Vagina (tissue), 2 donors: ENCODE measurements around the gene ANKRD20A1. TPM values are rescaled to one million over a fixed set of nuclear protein-coding genes. Genes with fewer than 3 reads are reported as not detected.
"Not testable (repeated sequence)": the region's sequence is repeated elsewhere in the genome, so short reads cannot be mapped to it uniquely, and the experiment has no call there.

Experiments
- DNase-seq, 2 donors: peaks; one replicate each; pipeline ENCODE4 v3.0.0-alpha.2; 2017; ENCODE audit errors: extremely low spot score in 2 of 2
- H3K27ac ChIP-seq: fragments of 200-600 bp; sonication (generic); one replicate; pipeline ENCODE4 v1.5.1; 2019
- H3K27me3 ChIP-seq: fragments of 200-600 bp; sonication (generic); one replicate; pipeline ENCODE4 v1.5.1; 2019
- H3K36me3 ChIP-seq, 2 donors: fragments of 200-600 bp; sonication (generic); one replicate each; pipeline ENCODE4 v1.5.1; 2017 to 2019
- H3K4me1 ChIP-seq: fragments of 200-600 bp; sonication (generic); one replicate; pipeline ENCODE4 v1.5.1; 2019
- H3K4me3 ChIP-seq, 2 donors: fragments of 200-600 bp; sonication (generic); 1 replicate in 1 of 2; 2 replicates in 1 of 2; pipeline ENCODE4 v1.5.1; 2016 to 2019
- H3K9me3 ChIP-seq: fragments of 200-600 bp; sonication (generic); one replicate; pipeline ENCODE4 v1.5.1; 2019
- intact Hi-C: fragments of 100-400 bp; cut with DNase I; formaldehyde crosslinking; loops from one replicate; pipeline ENCODE4 v1.15.1; 2023
- small RNA-seq: library from RNA; depleted of rRNA; stranded (forward); fragments of <200 nt; gene quantifications from one replicate; pipeline ENCODE3, GENCODE V24; 2016
- total RNA-seq: library from RNA; depleted of rRNA; stranded (reverse); fragments of >200 nt; gene quantifications from one replicate; pipeline ENCODE4 v1.2.3, GENCODE V29; 2016

ANKRD20A1 gene
- 18.2 TPM for total RNA-seq

GRCh38 chr9:67858871-67859270 lies at the start of gene ANKRD20A1:
Gene ANKRD20A1 (plus strand): TSS chr9:67858931. CDS start chr9:67859427, 496 bp downstream.
- H3K27ac ChIP-seq, H3K27me3 ChIP-seq, intact Hi-C loops, H3K4me3 ChIP-seq, H3K9me3 ChIP-seq, DNase-seq, H3K4me1 ChIP-seq, H3K36me3 ChIP-seq: not testable (repeated sequence)

- H3K27ac ChIP-seq, H3K9me3 ChIP-seq, H3K4me1 ChIP-seq: not testable (repeated sequence)
Observed at GRCh38 chr9:67832088-67832487, 26.6 kb upstream of the ANKRD20A1 start.

More at GRCh38 chr9:67832088-67832487, 26.6 kb upstream of the ANKRD20A1 start:
- H3K36me3 ChIP-seq, H3K4me3 ChIP-seq, H3K27me3 ChIP-seq, intact Hi-C loops, DNase-seq: not testable (repeated sequence)

Small RNA genes within 50 kb of the gene (small RNA-seq; reads per million reads assigned to genes)
- not detected for gene RNU6-368P
